Lower lobe of right lung (tissue), 2 donors: Measurements from ENCODE around the gene COL4A2. TPM values are rescaled to one million over a fixed set of nuclear protein-coding genes. Genes with fewer than 3 reads are reported as not detected.

Experiments
- ATAC-seq, 2 donors: fragments of 200-7000 bp; cut with Tn5 transposase; one replicate each; pipeline ENCODE4 v1.9.1; 2020 to 2022; ENCODE audit warnings: mild to moderate bottlenecking in 2 of 2, moderate library complexity in 2 of 2
- DNase-seq: peaks from one replicate; pipeline ENCODE4 v3.0.0-alpha.2; 2020
- H3K27ac ChIP-seq: fragments of 200-600 bp; one replicate; pipeline ENCODE4 v1.8.0; 2022
- H3K27me3 ChIP-seq: fragments of 200-600 bp; one replicate; pipeline ENCODE4 v1.8.0; 2022; ENCODE audit warnings: low read depth
- H3K36me3 ChIP-seq: fragments of 200-600 bp; one replicate; pipeline ENCODE4 v1.8.0; 2022; ENCODE audit warnings: mild to moderate bottlenecking
- H3K4me1 ChIP-seq: fragments of 200-600 bp; one replicate; pipeline ENCODE4 v1.8.0; 2022
- H3K4me3 ChIP-seq: fragments of 200-600 bp; one replicate; pipeline ENCODE4 v1.8.0; 2022; ENCODE audit warnings: mild to moderate bottlenecking
- H3K9me3 ChIP-seq: fragments of 200-600 bp; one replicate; pipeline ENCODE4 v1.8.0; 2022
- intact Hi-C: fragments of 100-400 bp; cut with DNase I; formaldehyde crosslinking; loops from one replicate; pipeline ENCODE4 v1.11.0; 2022
- total RNA-seq: library from RNA; stranded (reverse); fragmentation: NEBNext Ultra II Directional; extraction: Animal tissue kit (Norgen Biotek cat#: 25700); gene quantifications from one replicate; pipeline ENCODE4 v1.2.1, GENCODE V29; 2021
- TF ChIP-seq, protein P1 (sequence below): fragments of 200-600 bp; IDR thresholded peaks from one replicate; pipeline ENCODE4 v1.8.0; 2022; ENCODE audit warnings: antibody characterized with exemption, mild to moderate bottlenecking
- donor health status: DM: no; HTN: yes; CAD: no; lungs with severe emphysema.

The COL4A2 gene
- total RNA-seq, 1 donor from 2014 or later = 185 TPM

- no peak for DNase-seq
- TF ChIP-seq, protein P1, sequence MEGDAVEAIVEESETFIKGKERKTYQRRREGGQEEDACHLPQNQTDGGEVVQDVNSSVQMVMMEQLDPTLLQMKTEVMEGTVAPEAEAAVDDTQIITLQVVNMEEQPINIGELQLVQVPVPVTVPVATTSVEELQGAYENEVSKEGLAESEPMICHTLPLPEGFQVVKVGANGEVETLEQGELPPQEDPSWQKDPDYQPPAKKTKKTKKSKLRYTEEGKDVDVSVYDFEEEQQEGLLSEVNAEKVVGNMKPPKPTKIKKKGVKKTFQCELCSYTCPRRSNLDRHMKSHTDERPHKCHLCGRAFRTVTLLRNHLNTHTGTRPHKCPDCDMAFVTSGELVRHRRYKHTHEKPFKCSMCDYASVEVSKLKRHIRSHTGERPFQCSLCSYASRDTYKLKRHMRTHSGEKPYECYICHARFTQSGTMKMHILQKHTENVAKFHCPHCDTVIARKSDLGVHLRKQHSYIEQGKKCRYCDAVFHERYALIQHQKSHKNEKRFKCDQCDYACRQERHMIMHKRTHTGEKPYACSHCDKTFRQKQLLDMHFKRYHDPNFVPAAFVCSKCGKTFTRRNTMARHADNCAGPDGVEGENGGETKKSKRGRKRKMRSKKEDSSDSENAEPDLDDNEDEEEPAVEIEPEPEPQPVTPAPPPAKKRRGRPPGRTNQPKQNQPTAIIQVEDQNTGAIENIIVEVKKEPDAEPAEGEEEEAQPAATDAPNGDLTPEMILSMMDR = no peak
Observed at GRCh38 chr13:110265341-110265681, 41.8 kb upstream of the COL4A2 start.

DNA sequence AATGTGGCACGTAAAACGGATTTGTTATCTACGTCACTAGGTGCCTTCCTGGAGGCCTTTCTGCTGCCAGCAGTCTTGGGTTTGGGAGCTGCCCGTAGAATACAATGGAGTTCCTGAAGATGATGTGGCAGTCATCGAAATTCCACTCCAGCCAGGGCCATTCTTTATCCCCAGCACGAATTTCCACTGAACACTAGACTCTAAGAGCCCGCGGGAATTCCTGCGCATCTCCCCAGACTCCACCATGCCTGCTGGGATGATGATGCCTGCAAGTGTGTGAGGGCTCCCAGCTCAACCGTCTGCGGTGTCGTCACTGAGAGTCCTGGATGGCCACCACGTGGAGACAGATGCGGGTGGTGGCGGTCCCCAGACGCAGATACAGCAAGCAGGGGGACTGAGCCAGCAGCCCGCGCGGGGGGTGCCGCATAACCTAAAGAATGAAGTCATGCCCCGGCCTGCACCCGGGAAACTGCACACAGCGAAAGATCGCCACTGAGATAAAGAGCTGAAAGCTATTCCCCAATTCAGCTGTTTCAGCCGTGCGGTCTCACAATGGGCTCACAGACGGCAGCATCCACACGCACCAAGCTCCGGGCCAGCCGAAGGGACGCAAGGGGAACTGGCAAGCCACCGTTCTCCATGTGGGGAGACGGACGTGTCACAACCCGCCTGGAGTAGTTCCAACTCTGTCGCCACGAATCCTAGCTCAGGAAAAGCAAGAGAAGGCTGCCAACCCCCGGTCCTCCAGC lies 41.2 kb upstream of the COL4A2 start:
- ATAC-seq (peak in 1 of 2 donors; percentile 5), DNase-seq (no peak)
- peaks cover 51% of the 10 kb centered on the region for H3K4me1 ChIP-seq
- peak overlapping the region; percentile 42 for H3K27ac ChIP-seq
- no peaks in the 10 kb centered on the region for H3K36me3 ChIP-seq
- TF ChIP-seq, protein P1 = no peak
- intact Hi-C loops = no loop called here
- H3K4me3 ChIP-seq = no peak overlapping the region
- H3K27me3 ChIP-seq = no peaks in the 10 kb centered on the region
- no peaks in the 10 kb centered on the region for H3K9me3 ChIP-seq

More at GRCh38 chr13:110265341-110265681, 41.8 kb upstream of the COL4A2 start:
- no peaks in the 10 kb centered on the region for H3K9me3 ChIP-seq
- no peaks in the 10 kb centered on the region for H3K36me3 ChIP-seq
- H3K4me1 ChIP-seq = peaks cover 51% of the 10 kb centered on the region
- no peak for ATAC-seq
- no peaks in the 10 kb centered on the region for H3K27me3 ChIP-seq
- intact Hi-C loops = no loop called here
- peak overlapping the region; percentile 9 for H3K27ac ChIP-seq
- no peak overlapping the region for H3K4me3 ChIP-seq

DNA sequence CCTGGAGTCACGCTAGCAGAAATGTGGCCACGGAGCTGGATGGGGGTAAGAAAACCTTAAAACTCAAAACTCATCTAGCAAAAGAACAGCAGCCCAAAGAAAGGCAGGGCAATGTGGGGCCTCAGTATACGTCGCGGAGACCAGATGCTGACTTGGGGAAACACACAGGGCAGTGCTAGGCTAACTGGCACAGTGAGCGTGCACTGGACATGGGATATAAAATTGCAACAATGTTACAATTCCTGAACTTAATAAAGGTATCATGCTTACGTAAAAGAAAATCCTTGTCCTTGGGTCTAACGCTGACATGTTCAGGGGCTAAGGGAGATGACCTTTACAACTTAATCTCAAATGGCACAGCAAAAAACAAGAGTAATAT lies 40.7 kb upstream of the COL4A2 start:
- no peak for DNase-seq
- no peak overlapping the region for H3K4me3 ChIP-seq

GRCh38 chr13:110266983-110267382 lies 40.1 kb upstream of the COL4A2 start:
- no peak overlapping the region for H3K4me3 ChIP-seq
- H3K36me3 ChIP-seq = no peaks in the 10 kb centered on the region
- peaks cover 45% of the 10 kb centered on the region for H3K4me1 ChIP-seq
- DNase-seq (no peak), ATAC-seq (peak in 1 of 2 donors; percentile 14)
- no peaks in the 10 kb centered on the region for H3K9me3 ChIP-seq
- no peak overlapping the region for H3K27ac ChIP-seq
- intact Hi-C loops = no loop called here
- no peaks in the 10 kb centered on the region for H3K27me3 ChIP-seq
- TF ChIP-seq, protein P1 = no peak

More for the DNA sequence above, 40.7 kb upstream of the COL4A2 start:
- H3K36me3 ChIP-seq = no peaks in the 10 kb centered on the region
- intact Hi-C loops = no loop called here
- ATAC-seq = no peak
- peak overlapping the region; percentile 42 for H3K27ac ChIP-seq
- H3K27me3 ChIP-seq = no peaks in the 10 kb centered on the region
- TF ChIP-seq, protein P1 = no peak
- peaks cover 50% of the 10 kb centered on the region for H3K4me1 ChIP-seq
- no peaks in the 10 kb centered on the region for H3K9me3 ChIP-seq

- no peaks in the 10 kb centered on the region for H3K9me3 ChIP-seq
- TF ChIP-seq, protein P1 = no peak
- no peak for DNase-seq
- H3K27me3 ChIP-seq = no peaks in the 10 kb centered on the region
- no peak overlapping the region for H3K4me3 ChIP-seq
- H3K4me1 ChIP-seq = peaks cover 34% of the 10 kb centered on the region
- peaks cover 6% of the 10 kb centered on the region for H3K36me3 ChIP-seq
- H3K27ac ChIP-seq = no peak overlapping the region
- intact Hi-C loops = no loop called here
- ATAC-seq = no peak
Observed at GRCh38 chr13:110268061-110268460, 39.0 kb upstream of the COL4A2 start.
